NCI-H82 treated with DMSO at 0.1 percent for 48 hours (cell line): ENCODE data around the gene OR2C1.

Experiments used
- DNase-seq: peaks from one replicate; lab custom pipeline; 2025; ENCODE audit not compliant: unreplicated experiment; lab: John Stamatoyannopoulos, UW

Gene OR2C1

GRCh38 chr16:3389663-3390338 is 34.1 kb downstream of the OR2C1 start:
- no peak for DNase-seq

DNA sequence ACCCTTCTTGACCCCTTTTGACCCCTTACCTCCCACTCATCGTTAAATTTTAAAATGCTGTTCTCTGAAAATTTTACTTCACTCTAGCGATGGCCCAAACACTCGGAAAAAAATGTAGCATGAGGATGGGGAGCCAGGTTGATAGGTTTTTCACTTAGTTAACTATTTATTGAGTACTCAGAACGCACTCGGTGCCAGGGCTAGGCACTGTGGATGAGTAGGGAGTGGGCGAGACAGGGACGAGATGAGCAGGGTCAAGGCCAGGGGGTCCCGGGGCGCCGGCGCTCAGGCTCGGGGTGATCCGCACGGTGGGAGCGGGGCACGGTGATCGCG is 44.7 kb downstream of the OR2C1 start:
- no peak for DNase-seq

DNA sequence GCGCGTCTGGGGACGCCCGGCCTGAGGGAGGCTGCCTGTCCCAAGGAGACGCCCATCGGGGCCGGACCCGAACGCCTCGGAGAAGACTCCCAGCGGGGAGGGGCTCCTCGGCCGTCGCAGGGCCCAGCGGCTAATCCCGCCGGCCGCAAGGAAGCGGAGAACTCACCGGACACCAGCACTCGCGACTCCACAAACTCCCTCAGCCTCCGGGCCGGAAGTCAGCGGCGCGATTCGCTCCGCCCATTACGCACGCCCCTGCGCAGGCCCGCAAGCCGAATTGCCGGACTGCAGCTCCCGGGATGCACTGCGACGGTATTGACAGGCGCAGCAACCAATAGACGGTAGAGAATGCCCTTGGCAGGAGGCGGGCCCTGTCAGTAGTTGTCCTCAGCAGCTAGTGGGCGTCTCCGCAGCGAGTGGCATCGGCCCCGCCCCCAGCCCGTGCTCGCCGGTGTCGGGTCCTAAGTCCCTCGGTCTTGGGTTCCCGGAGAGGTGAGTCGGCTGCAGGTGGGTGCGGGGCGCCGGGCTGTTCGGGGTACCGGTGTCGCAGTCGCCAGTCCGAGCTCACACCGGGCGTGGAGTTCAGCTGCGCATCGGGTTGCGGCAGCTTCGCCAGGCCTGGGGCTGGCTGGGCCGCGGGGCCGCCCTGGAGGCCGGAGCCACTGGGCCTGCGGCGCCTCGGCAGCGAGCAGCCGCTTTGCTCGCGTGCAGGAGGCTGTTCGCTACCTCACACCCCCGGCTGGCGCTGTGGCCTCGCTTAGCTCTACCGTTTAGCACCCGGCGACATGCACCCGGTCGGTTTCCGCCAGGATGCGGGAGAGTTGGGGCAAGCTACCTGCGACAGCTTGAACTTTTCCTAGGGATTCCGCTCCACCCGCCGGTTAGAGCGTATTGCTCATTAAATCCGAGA is 45.3 kb downstream of the OR2C1 start, which contains the start of the genes ZNF174 and ZSCAN32:
TSS of gene ZNF174 (plus strand) at position 437 of the 910 bp plus-strand sequence. CDS start 790 bp downstream, outside the sequence.
TSS of gene ZSCAN32 (minus strand) at position 226 of the 910 bp plus-strand sequence. CDS start 3,447 bp downstream, outside the sequence.
- peak; percentile 94 for DNase-seq

DNA sequence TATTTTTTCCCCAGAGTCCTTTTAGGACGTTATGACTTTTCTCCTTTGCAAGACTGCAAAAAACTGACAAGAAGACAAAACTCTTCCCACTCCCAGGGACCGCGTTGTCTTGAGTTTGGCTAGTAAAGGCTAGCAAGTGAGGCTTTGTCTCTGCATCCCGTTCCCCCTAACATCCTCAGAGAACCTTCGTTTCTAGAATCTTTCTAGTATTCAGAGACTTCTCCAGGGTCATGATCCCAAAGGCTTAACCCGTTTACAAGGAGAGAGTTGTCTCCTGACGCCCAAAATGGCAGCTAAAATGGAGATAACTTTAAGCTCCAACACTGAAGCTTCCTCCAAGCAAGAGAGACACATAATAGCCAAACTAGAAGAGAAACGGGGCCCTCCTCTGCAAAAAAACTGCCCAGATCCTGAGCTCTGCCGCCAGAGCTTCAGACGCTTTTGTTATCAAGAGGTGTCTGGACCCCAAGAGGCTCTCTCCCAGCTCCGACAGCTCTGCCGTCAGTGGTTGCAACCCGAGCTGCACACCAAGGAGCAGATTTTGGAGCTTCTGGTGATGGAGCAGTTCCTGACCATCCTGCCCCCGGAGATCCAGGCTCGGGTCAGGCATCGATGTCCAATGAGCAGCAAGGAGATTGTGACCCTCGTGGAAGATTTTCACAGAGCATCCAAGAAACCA is 46.2 kb downstream of the OR2C1 start:
- no peak for DNase-seq
